ENCODE measurements around the gene SLIRP.
"Not testable (repeated sequence)": the region's sequence is repeated elsewhere in the genome, so short reads cannot be mapped to it uniquely, and the experiment has no call there.

Gene SLIRP

GRCh38 chr14:77741438-77741837 is 33.5 kb downstream of the SLIRP start:
- DNase-seq: no peak

GRCh38 chr14:77746064-77746702 is 38.3 kb downstream of the SLIRP start:
- DNase-seq: no peak

- DNase-seq: not testable (repeated sequence)
These were observed 39.5 kb downstream of the SLIRP start for GRCh38 chr14:77747425-77747824.

- no peak for DNase-seq
These were observed 44.4 kb downstream of the SLIRP start for GRCh38 chr14:77752266-77752665.

- no peak for DNase-seq
These were observed 45.1 kb downstream of the SLIRP start for GRCh38 chr14:77752799-77753516.

- peak; percentile 53 to 98 (median 88) for DNase-seq
These were observed 52.7 kb downstream of the SLIRP start, which contains the start of gene SNW1 for GRCh38 chr14:77760381-77761204. Gene SNW1, minus strand, starts transcription at chr14:77761156. Its CDS starts 29 bp downstream, at chr14:77761127.

- DNase-seq: peak in 19 of 51 donors; percentile 1 to 60 (median 12)
These were observed 53.5 kb downstream of the SLIRP start for GRCh38 chr14:77761205-77761931.

- no peak for DNase-seq
These were observed 55.4 kb downstream of the SLIRP start for GRCh38 chr14:77763316-77763715.

- no peak for DNase-seq
These were observed 56.1 kb downstream of the SLIRP start for GRCh38 chr14:77763978-77764377.

All from hypothalamus (tissue), 51 donors.